CD4-positive, alpha-beta T cell treated with Interleukin-6 for 4 hours (primary cell): ENCODE measurements around the gene HDX.
"Not testable (repeated sequence)": the region's sequence is repeated elsewhere in the genome, so short reads cannot be mapped to it uniquely, and the experiment has no call there.

ENCODE experiments used
- DNase-seq: peaks from one replicate; pipeline ENCODE4 v3.0.0-alpha.2; 2020; ENCODE audit warnings: mixed read lengths

The HDX gene

DNA sequence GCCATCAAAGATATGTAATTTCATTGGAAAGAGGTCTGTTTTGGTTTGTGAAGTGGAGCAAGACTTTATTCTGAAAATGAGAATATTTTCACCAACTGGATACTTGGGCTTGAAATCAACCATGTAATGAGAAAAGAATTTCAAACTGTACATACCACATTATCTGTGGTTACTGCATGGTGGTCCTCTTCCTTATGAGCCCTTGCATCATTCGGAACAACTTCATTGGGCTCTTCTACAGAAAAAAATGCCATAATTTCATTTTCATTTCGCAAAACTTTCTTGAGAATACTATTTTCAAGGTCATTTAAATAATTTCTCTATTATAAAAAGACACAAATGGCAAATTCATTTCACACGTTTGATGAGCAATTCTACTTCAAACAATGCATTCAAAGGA, 165.6 kb downstream of the HDX start:
- no peak for DNase-seq

- no peak for DNase-seq
Observed at GRCh38 chrX:84335121-84335520, 167.1 kb downstream of the HDX start.

DNA sequence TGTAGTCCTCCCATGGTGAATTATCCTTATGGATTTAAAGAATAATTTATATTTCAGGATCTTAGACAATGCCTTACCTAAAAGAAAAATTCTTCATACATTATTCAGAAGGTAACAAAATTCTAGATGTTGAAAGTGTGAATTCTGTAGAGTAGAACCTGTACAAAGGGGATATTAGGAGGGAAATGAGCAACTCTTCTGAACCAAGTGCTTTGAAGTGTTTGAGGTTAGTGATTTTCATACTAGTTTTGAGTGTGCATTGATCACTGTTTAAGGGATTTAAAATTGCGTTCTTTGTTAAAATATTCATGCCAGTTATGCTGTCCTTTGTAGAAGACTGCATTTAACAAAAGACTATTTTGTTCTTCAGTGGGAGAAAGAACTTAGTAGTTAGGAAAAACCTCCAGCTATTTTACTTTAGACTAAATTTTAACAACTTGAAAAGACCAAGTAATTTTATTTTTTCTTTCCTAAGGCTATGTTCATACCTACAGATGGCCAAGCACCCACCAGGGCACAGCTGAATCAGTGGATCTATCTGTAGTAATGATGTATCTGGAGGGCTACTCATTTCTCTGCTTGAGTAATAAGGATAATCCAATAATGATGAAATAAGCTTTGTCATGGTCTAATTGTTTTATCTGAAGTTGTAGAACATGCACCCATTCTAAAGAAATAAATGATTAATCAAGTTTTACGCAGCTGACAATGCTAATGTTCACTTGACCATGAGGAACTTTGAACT, 180.0 kb downstream of the HDX start:
- DNase-seq = no peak

GRCh38 chrX:84320614-84321013, 181.6 kb downstream of the HDX start:
- DNase-seq = no peak

DNA sequence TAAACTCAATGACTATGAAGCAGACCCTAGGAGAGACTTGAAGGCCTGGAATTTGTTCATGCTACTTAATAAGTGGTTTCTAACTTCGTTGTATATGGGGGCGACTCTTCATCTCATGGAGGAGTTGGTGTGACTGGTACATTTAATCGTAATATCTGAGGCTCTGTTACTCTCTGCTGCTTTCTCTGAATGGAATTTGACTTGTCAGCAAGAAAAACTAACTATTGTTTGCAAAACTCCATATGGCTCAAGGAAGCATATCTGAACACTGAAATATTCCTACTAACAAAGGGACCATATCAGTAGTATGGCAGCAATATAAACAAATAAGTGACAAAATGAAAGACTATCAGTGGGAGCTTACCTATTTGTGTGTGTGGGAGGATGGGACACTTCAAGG, 182.2 kb downstream of the HDX start:
- no peak for DNase-seq

DNA sequence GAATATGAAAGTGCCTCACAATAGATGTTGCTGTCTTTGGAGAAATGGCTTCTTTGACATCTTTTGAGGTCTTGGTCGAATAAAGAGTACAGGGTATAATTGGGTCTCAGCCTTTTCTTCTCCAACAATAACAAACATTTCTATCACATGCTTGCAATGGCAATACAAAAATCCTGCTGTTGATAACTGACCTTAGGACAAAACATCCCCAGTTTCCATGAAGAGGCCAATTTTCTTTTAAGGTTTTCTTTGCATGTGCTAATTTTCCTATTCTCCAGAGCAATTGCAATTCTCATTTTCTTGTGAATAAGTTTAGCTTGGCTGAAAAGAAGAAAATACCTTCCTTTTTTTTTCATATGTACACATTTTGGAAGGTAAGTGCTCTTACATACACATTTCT, 183.6 kb downstream of the HDX start:
- no peak for DNase-seq

DNA sequence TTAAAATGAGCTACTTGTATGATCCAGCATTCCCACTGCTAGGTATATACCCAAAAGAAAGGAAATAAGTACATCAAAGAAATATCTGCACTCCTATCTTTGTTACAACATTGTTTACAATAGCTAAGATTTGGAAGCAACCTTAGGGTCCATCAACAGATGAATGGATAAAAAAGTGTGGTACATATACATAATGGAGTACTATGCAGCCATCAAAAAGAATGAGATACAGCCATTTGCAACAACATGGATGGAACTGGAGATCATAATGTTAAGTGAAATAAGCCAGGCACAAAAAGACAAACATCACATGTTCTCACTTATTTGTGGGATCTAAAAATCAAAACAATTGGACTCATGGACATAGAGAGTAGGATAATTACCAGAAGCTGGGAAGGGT, 186.3 kb downstream of the HDX start:
- not testable (repeated sequence) for DNase-seq
